Measurements from ENCODE around the gene CD300LG. TPM values are rescaled to one million over a fixed set of nuclear protein-coding genes. Genes with fewer than 3 reads are reported as not detected.
"Not testable (repeated sequence)": the region's sequence is repeated elsewhere in the genome, so short reads cannot be mapped to it uniquely, and the experiment has no call there.

The CD300LG gene
- total RNA-seq, 1 donor from 2014 or later: 5.7 TPM

GRCh38 chr17:43860927-43861622 is 14.1 kb downstream of the CD300LG start:
- H3K4me1 ChIP-seq: no peaks in the 10 kb centered on the region
- H3K9me3 ChIP-seq: no peaks in the 10 kb centered on the region
- no peak for ATAC-seq
- TF ChIP-seq CTCF (IDR thresholded peaks at IDR 0.05): no peak
- H3K4me3 ChIP-seq: no peak overlapping the region
- no peaks in the 10 kb centered on the region for H3K36me3 ChIP-seq
- no peak overlapping the region for H3K27ac ChIP-seq
- intact Hi-C loops (cut with DNase I): no loop called here
- no peaks in the 10 kb centered on the region for H3K27me3 ChIP-seq (ENCODE audit: low read depth)
- DNase-seq: no peak

- Histone ChIP-seq H3K4me1 (no peaks in the 10 kb centered on the region), H3K27me3 (ENCODE audit: low read depth) (no peaks in the 10 kb centered on the region), H3K4me3 (no peak overlapping the region), H3K9me3 (no peaks in the 10 kb centered on the region), H3K27ac (no peak overlapping the region), H3K36me3 (no peaks in the 10 kb centered on the region)
- TF ChIP-seq CTCF (IDR thresholded peaks at IDR 0.05): no peak
- no peak for ATAC-seq
- DNase-seq: no peak
- intact Hi-C loops (cut with DNase I): no loop called here
Observed at GRCh38 chr17:43861960-43862359, 15.0 kb downstream of the CD300LG start.

GRCh38 chr17:43864161-43864984 is 17.4 kb downstream of the CD300LG start:
- ATAC-seq (no peak), DNase-seq (no peak)
- Histone ChIP-seq H3K27ac (no peak overlapping the region), H3K27me3 (ENCODE audit: low read depth) (no peaks in the 10 kb centered on the region), H3K4me3 (no peak overlapping the region), H3K36me3 (no peaks in the 10 kb centered on the region), H3K9me3 (no peaks in the 10 kb centered on the region), H3K4me1 (no peaks in the 10 kb centered on the region)
- intact Hi-C loops (cut with DNase I): no loop called here
- no peak for TF ChIP-seq CTCF (IDR thresholded peaks at IDR 0.05)

GRCh38 chr17:43868226-43868994 is 21.4 kb downstream of the CD300LG start:
- Histone ChIP-seq H3K4me1 (no peaks in the 10 kb centered on the region), H3K27me3 (ENCODE audit: low read depth) (no peaks in the 10 kb centered on the region), H3K4me3 (no peak overlapping the region), H3K9me3 (no peaks in the 10 kb centered on the region), H3K27ac (no peak overlapping the region), H3K36me3 (no peaks in the 10 kb centered on the region)
- intact Hi-C loops (cut with DNase I): no loop called here
- peak; percentile 40 to 47 for ATAC-seq
- TF ChIP-seq CTCF (IDR thresholded peaks at IDR 0.05): no peak
- no peak for DNase-seq

GRCh38 chr17:43869031-43869430 is 22.1 kb downstream of the CD300LG start:
- H3K36me3 ChIP-seq; DNase-seq; H3K4me1 ChIP-seq; H3K27ac ChIP-seq; intact Hi-C loops (cut with DNase I); H3K4me3 ChIP-seq; H3K27me3 ChIP-seq (ENCODE audit: low read depth); ATAC-seq; H3K9me3 ChIP-seq: not testable (repeated sequence)
